ENCODE data around the gene S1PR4. TPM values are rescaled to one million over a fixed set of nuclear protein-coding genes. Genes with fewer than 3 reads are reported as not detected.

The S1PR4 gene
- total and polyA plus RNA-seq, 2 of the 13 experiments (the other 11 are each of a cell fraction or from before 2014, with no cell fraction given) = 0.07 to 0.09 TPM

DNA sequence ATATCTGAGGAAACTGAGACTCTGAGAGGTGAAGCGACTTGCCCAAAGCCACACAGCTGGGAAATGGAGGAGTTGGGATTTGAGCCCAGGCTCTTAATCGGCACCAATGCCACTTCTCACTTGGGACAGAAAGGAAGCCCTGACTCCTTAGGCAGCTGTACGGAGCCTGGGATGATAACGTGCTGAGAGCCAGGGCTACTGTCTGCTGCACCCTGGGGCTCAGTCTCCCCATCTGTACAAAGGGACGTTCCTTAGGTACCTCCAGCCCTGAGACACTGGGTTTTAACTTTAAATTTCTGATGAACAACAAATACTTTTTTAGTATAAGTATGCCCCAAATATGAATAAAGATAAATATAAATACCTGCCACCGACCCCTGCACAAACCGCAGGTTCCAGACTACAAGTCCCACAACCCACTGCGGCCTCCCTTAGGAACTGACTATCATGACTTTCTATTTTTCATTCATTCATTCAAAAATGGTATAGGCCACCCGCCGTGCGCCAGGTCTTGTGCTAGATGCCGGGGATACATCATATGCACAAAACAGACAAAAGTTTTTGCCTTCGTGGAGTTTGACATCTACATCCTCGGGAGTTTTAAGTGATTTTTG is 6.4 kb downstream of the S1PR4 start (continued):
- TF ChIP-seq GABPA (IDR thresholded peaks at IDR 0.05; ENCODE audit: low read depth, low read length) = no peak
- no peak for TF ChIP-seq GABPA (CRISPR knock-in tag; IDR thresholded peaks at IDR 0.05; ENCODE audit: low read depth)
- 0 out of 2 replicates have a peak, but pooled peaks have one; percentile 13 for TF ChIP-seq SALL1 (CRISPR knock-in tag; IDR thresholded peaks at IDR 0.05)
- TF ChIP-seq SIN3A (IDR thresholded peaks at IDR 0.05; ENCODE audit: borderline replicate concordance, low read depth, low read length) = peak; percentile 88
- TF ChIP-seq KDM1A (CRISPR knock-in tag; IDR thresholded peaks at IDR 0.05) = peak; percentile 84
- no peak for TF ChIP-seq KLF12 (CRISPR knock-in tag; IDR thresholded peaks at IDR 0.05; ENCODE audit: borderline replicate concordance)
- TF ChIP-seq GFI1 (CRISPR knock-in tag; IDR thresholded peaks at IDR 0.05; ENCODE audit: borderline replicate concordance) = no peak
- TF ChIP-seq ZNF563 (CRISPR knock-in tag; IDR thresholded peaks at IDR 0.05) = no peak
- TF ChIP-seq ZNF646 (CRISPR knock-in tag; IDR thresholded peaks at IDR 0.05) = no peak
- TF ChIP-seq POGZ (CRISPR knock-in tag; IDR thresholded peaks at IDR 0.05) = 0 out of 2 replicates have a peak, but pooled peaks have one; percentile 13

Measured in HepG2 (cell line).